NCI-H2107 treated with DMSO at 0.1 percent for 48 hours (cell line): ENCODE results near the gene DPEP1.
"Not testable (repeated sequence)": the region's sequence is repeated elsewhere in the genome, so short reads cannot be mapped to it uniquely, and the experiment has no call there.

ENCODE experiments used
- DNase-seq: peaks from one replicate; lab custom pipeline; 2025; ENCODE audit not compliant: unreplicated experiment; lab: John Stamatoyannopoulos, UW

DPEP1 gene

GRCh38 chr16:89645122-89645521 lies 31.7 kb downstream of the DPEP1 start:
- DNase-seq, result no peak

GRCh38 chr16:89646270-89646669 lies 32.8 kb downstream of the DPEP1 start:
- no peak for DNase-seq

GRCh38 chr16:89646906-89647305 lies 33.5 kb downstream of the DPEP1 start:
- no peak for DNase-seq

GRCh38 chr16:89651584-89651983 lies 38.1 kb downstream of the DPEP1 start:
- no peak for DNase-seq

- no peak for DNase-seq
Observed at GRCh38 chr16:89653656-89654295, 40.3 kb downstream of the DPEP1 start.

- DNase-seq, result no peak
Observed at GRCh38 chr16:89655062-89655643, 41.7 kb downstream of the DPEP1 start.

GRCh38 chr16:89656435-89657121 lies 43.1 kb downstream of the DPEP1 start:
- DNase-seq, result no peak

- peak; percentile 56 for DNase-seq
Observed at GRCh38 chr16:89657442-89658220, 44.2 kb downstream of the DPEP1 start, which contains the start of the genes CHMP1A and SPATA33. TSS of gene CHMP1A (minus strand) at chr16:89657708. CDS start at chr16:89657588, 120 bp downstream. TSS of gene SPATA33 (plus strand) at chr16:89657836. CDS start at chr16:89657912, 76 bp downstream.

GRCh38 chr16:89658221-89658879 lies 44.9 kb downstream of the DPEP1 start:
- DNase-seq, result no peak

GRCh38 chr16:89660146-89660545 lies 46.7 kb downstream of the DPEP1 start:
- no peak for DNase-seq

- DNase-seq, result no peak
Observed at GRCh38 chr16:89661215-89661614, 47.8 kb downstream of the DPEP1 start.

- DNase-seq, result not testable (repeated sequence)
Observed at GRCh38 chr16:89664238-89664637, 50.8 kb downstream of the DPEP1 start.

- not testable (repeated sequence) for DNase-seq
Observed at GRCh38 chr16:89667000-89667399, 53.6 kb downstream of the DPEP1 start.

GRCh38 chr16:89667633-89668032 lies 54.2 kb downstream of the DPEP1 start:
- DNase-seq, result no peak

- no peak for DNase-seq
Observed at GRCh38 chr16:89668790-89669158, 55.3 kb downstream of the DPEP1 start.

GRCh38 chr16:89669755-89670154 lies 56.3 kb downstream of the DPEP1 start:
- DNase-seq, result no peak

GRCh38 chr16:89670496-89671431 lies 57.3 kb downstream of the DPEP1 start:
- DNase-seq, result no peak

- DNase-seq, result not testable (repeated sequence)
Observed at GRCh38 chr16:89671565-89671964, 58.1 kb downstream of the DPEP1 start.

GRCh38 chr16:89672177-89672941 lies 58.9 kb downstream of the DPEP1 start:
- DNase-seq, result no peak
